ENCODE measurements around the gene HTRA1.

Gene HTRA1

GRCh38 chr10:122526892-122527291 is 65.5 kb downstream of the HTRA1 start:
- Mint-ChIP-seq H3K4me3 (no peak overlapping the region), H3K27ac (no peak overlapping the region), H3K36me3 (ENCODE audit: low read depth) (no peaks in the 10 kb centered on the region), H3K9me3 (peaks cover 10% of the 10 kb centered on the region), H3K4me1 (peaks cover 16% of the 10 kb centered on the region), H3K27me3 (ENCODE audit: low read depth, poor library complexity) (peaks cover 35% of the 10 kb centered on the region)
- no peak for TF ChIP-seq CTCF (IDR thresholded peaks at IDR 0.05)
- DNase-seq: no peak

- Mint-ChIP-seq H3K36me3 (ENCODE audit: low read depth) (no peaks in the 10 kb centered on the region), H3K9me3 (peaks cover 7% of the 10 kb centered on the region), H3K4me1 (peaks cover 16% of the 10 kb centered on the region), H3K27ac (no peak overlapping the region), H3K27me3 (ENCODE audit: low read depth, poor library complexity) (peaks cover 27% of the 10 kb centered on the region), H3K4me3 (no peak overlapping the region)
- no peak for TF ChIP-seq CTCF (IDR thresholded peaks at IDR 0.05)
- DNase-seq: no peak
Observed at GRCh38 chr10:122530177-122530576, 68.8 kb downstream of the HTRA1 start.

GRCh38 chr10:122531261-122531660 is 69.9 kb downstream of the HTRA1 start:
- Mint-ChIP-seq H3K4me1 (peaks cover 15% of the 10 kb centered on the region), H3K36me3 (ENCODE audit: low read depth) (no peaks in the 10 kb centered on the region), H3K4me3 (no peak overlapping the region), H3K27ac (no peak overlapping the region), H3K9me3 (peaks cover 11% of the 10 kb centered on the region), H3K27me3 (ENCODE audit: low read depth, poor library complexity) (peaks cover 34% of the 10 kb centered on the region)
- no peak for DNase-seq
- no peak for TF ChIP-seq CTCF (IDR thresholded peaks at IDR 0.05)

- H3K9me3 Mint-ChIP-seq: peaks cover 18% of the 10 kb centered on the region
- peaks cover 34% of the 10 kb centered on the region for H3K27me3 Mint-ChIP-seq (ENCODE audit: low read depth, poor library complexity)
- no peak for TF ChIP-seq CTCF (IDR thresholded peaks at IDR 0.05)
- no peak for DNase-seq
- no peak overlapping the region for H3K4me3 Mint-ChIP-seq
- H3K4me1 Mint-ChIP-seq: peaks cover 8% of the 10 kb centered on the region
- H3K36me3 Mint-ChIP-seq (ENCODE audit: low read depth): no peaks in the 10 kb centered on the region
- H3K27ac Mint-ChIP-seq: no peak overlapping the region
Observed at GRCh38 chr10:122531939-122532338, 70.6 kb downstream of the HTRA1 start.

GRCh38 chr10:122532601-122533296 is 71.4 kb downstream of the HTRA1 start:
- no peak overlapping the region for H3K4me3 Mint-ChIP-seq

More at GRCh38 chr10:122532601-122533296, 71.4 kb downstream of the HTRA1 start:
- Mint-ChIP-seq H3K36me3 (ENCODE audit: low read depth) (no peaks in the 10 kb centered on the region), H3K9me3 (peaks cover 21% of the 10 kb centered on the region), H3K27ac (no peak overlapping the region), H3K4me1 (peaks cover 3% of the 10 kb centered on the region), H3K27me3 (ENCODE audit: low read depth, poor library complexity) (peaks cover 34% of the 10 kb centered on the region)
- DNase-seq: no peak
- TF ChIP-seq CTCF (IDR thresholded peaks at IDR 0.05): no peak
